PC-9 (cell line): ENCODE measurements around the gene GNB3. TPM values are rescaled to one million over a fixed set of nuclear protein-coding genes. Genes with fewer than 3 reads are reported as not detected.
"Not testable (repeated sequence)": the region's sequence is repeated elsewhere in the genome, so short reads cannot be mapped to it uniquely, and the experiment has no call there.

Source experiments
- BruUV-seq: library from RNA; stranded (reverse); fragments of 400-500 nt; replicated peaks from 2 replicates; lab custom pipeline; 2021; lab: Mats Ljungman, UMichigan
- CTCF ChIA-PET: fragments of 300-600 bp; sonication (Branson Sonifier 250); formaldehyde crosslinking; loops from one replicate; lab custom pipeline; 2022; ENCODE audit warnings: antibody characterized with exemption; lab: Charles Lee
- POLR2A ChIA-PET: fragments of 300-600 bp; sonication (Branson Sonifier 250); formaldehyde crosslinking; loops from one replicate; lab custom pipeline; 2022; ENCODE audit warnings: antibody characterized with exemption; ENCODE audit not compliant: unreplicated experiment; lab: Charles Lee
- DNase-seq, 2 experiments: peaks; one replicate each; pipeline versions ENCODE4 v3.0.0 to v3.0.0-alpha.2; 2015 to 2022; ENCODE audit warnings: mixed read lengths in 1 of 2
- H2AFZ ChIP-seq: fragments of 200-600 bp; sonication (generic); 2 replicates; pipeline ENCODE4 v1.8.1; 2017; ENCODE audit warnings: antibody characterized with exemption
- H3F3A ChIP-seq: fragments of 200-600 bp; sonication (generic); 2 replicates; pipeline ENCODE4 v1.8.1; 2017; ENCODE audit warnings: antibody characterized with exemption, mild to moderate bottlenecking, low read depth; ENCODE audit not compliant: insufficient read depth
- H3K27ac ChIP-seq: fragments of 200-600 bp; sonication (generic); 2 replicates; pipeline ENCODE4 v1.6.1; 2016; ENCODE audit warnings: mixed run types
- H3K27me3 ChIP-seq: fragments of 200-600 bp; sonication (generic); 2 replicates; pipeline ENCODE4 v1.6.1; 2016; ENCODE audit warnings: low read depth, mixed run types; ENCODE audit not compliant: insufficient read depth
- H3K36me3 ChIP-seq: fragments of 200-600 bp; sonication (generic); 2 replicates; pipeline ENCODE4 v1.6.1; 2016; ENCODE audit warnings: low read depth, mixed run types
- H3K4me1 ChIP-seq: fragments of 200-600 bp; sonication (generic); replicated peaks from 2 replicates; pipeline ENCODE4 v1.6.1; 2016; ENCODE audit warnings: mixed run types; ENCODE audit not compliant: insufficient read depth
- H3K4me2 ChIP-seq: fragments of 200-600 bp; sonication (generic); 2 replicates; pipeline ENCODE4 v1.6.1; 2017; ENCODE audit warnings: mixed run types
- H3K4me3 ChIP-seq: fragments of 200-600 bp; sonication (generic); 2 replicates; pipeline ENCODE4 v1.6.1; 2016; ENCODE audit warnings: mixed run types
- H3K79me2 ChIP-seq: fragments of 200-600 bp; sonication (generic); 2 replicates; pipeline ENCODE4 v1.6.1; 2017; ENCODE audit warnings: low read depth, mixed run types
- H3K9me2 ChIP-seq: fragments of 200-600 bp; sonication (generic); 2 replicates; pipeline ENCODE4 v1.8.1; 2017; ENCODE audit warnings: mild to moderate bottlenecking; ENCODE audit not compliant: insufficient read depth
- H3K9me3 ChIP-seq: fragments of 200-600 bp; sonication (generic); 2 replicates; pipeline ENCODE4 v1.8.1; 2016; ENCODE audit warnings: low read depth; ENCODE audit not compliant: insufficient read depth
- H4K20me1 ChIP-seq: fragments of 200-600 bp; sonication (generic); 2 replicates; pipeline ENCODE4 v1.8.1; 2017; ENCODE audit not compliant: insufficient read depth
- CTCF ChIP-seq: fragments of 200-600 bp; sonication (generic); conservative IDR thresholded peaks from 2 replicates; pipeline ENCODE4 v1.6.1; 2017; ENCODE audit warnings: mixed run types, antibody characterized with exemption, mild to moderate bottlenecking, moderate library complexity
- EZH2 ChIP-seq: fragments of 200-600 bp; sonication (generic); IDR thresholded peaks from 2 replicates; pipeline ENCODE4 v1.8.0; 2017; ENCODE audit warnings: antibody characterized with exemption, low read depth
- intact Hi-C: fragments of 100-400 bp; cut with micrococcal nuclease; formaldehyde crosslinking; loops from one replicate; pipeline ENCODE4 v1.10.0; 2022; ENCODE audit not compliant: unreplicated experiment
- total RNA-seq: library from RNA; stranded (reverse); gene quantifications from 2 replicates; pipeline ENCODE4 v1.2.3, GENCODE V29; 2021

GNB3 gene
- total RNA-seq, 1 experiment from 2014 or later = not detected

GRCh38 chr12:6861391-6861790 lies 20.7 kb downstream of the GNB3 start:
- Histone ChIP-seq H3K9me3 (no peaks in the 10 kb centered on the region), H3K79me2 (no peaks in the 10 kb centered on the region), H3K4me3 (no peak overlapping the region), H3F3A (peaks cover 16% of the 10 kb centered on the region; the same call in 1 of the 2 replicates), H3K27ac (no peak overlapping the region), H3K9me2 (no peaks in the 10 kb centered on the region), H3K27me3 (no peaks in the 10 kb centered on the region), H3K36me3 (peaks cover 31% of the 10 kb centered on the region), H3K4me1 (no peaks in the 10 kb centered on the region), H4K20me1 (no peaks in the 10 kb centered on the region), H2AFZ (no peak overlapping the region), H3K4me2 (no peak overlapping the region)
- no TSS peak for BruUV-seq
- TF ChIP-seq EZH2 = no peak
- no peak for TF ChIP-seq CTCF
- intact Hi-C loops = no loop called here
- CTCF ChIA-PET = interaction anchor here (0.6 kb wide), 1 partner anchor 33 kb away, joined by 9 read pairs; no protein-coding TSS in a partner anchor
- POLR2A ChIA-PET = no interaction called here
- no peak for DNase-seq

DNA sequence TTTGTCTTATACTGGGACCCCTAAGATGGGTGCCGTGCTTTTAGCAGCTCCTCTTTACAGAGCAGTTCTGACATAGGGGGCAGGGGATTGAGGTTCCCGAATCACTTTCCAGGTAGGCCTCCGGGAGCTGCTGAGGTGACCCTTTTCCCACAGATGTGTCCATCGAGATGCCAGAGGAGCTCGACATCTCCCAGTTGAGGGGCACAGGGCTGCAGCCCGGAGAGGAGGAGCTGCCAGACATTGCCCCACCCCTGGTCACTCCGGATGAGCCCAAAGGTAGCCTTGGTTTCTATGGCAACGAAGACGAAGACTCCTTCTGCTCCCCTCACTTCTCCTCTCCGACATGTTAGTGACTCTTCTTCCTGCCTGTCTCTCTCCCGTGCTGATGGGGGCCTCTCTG lies 22.3 kb downstream of the GNB3 start:
- peaks cover 5% of the 10 kb centered on the region; the same call in 1 of the 2 replicates for H3K4me1 ChIP-seq
- H3K79me2 ChIP-seq = peaks cover 7% of the 10 kb centered on the region
- ChIA-PET CTCF (no interaction called here), POLR2A (no interaction called here)
- peaks cover 1% of the 10 kb centered on the region for H4K20me1 ChIP-seq
- TF ChIP-seq EZH2 (no peak), CTCF (no peak)
- no peak overlapping the region for H3K4me3 ChIP-seq
- H3K4me2 ChIP-seq = no peak overlapping the region
- no peaks in the 10 kb centered on the region for H3K9me3 ChIP-seq
- intact Hi-C loops = no loop called here
- no peaks in the 10 kb centered on the region for H3K27me3 ChIP-seq
- peaks cover 25% of the 10 kb centered on the region; the same call in 1 of the 2 replicates for H3F3A ChIP-seq
- no peak for DNase-seq
- no peak overlapping the region for H2AFZ ChIP-seq
- no TSS peak for BruUV-seq
- H3K9me2 ChIP-seq = no peaks in the 10 kb centered on the region
- peaks cover 20% of the 10 kb centered on the region; the same call in 1 of the 2 replicates for H3K36me3 ChIP-seq
- no peak overlapping the region for H3K27ac ChIP-seq

DNA sequence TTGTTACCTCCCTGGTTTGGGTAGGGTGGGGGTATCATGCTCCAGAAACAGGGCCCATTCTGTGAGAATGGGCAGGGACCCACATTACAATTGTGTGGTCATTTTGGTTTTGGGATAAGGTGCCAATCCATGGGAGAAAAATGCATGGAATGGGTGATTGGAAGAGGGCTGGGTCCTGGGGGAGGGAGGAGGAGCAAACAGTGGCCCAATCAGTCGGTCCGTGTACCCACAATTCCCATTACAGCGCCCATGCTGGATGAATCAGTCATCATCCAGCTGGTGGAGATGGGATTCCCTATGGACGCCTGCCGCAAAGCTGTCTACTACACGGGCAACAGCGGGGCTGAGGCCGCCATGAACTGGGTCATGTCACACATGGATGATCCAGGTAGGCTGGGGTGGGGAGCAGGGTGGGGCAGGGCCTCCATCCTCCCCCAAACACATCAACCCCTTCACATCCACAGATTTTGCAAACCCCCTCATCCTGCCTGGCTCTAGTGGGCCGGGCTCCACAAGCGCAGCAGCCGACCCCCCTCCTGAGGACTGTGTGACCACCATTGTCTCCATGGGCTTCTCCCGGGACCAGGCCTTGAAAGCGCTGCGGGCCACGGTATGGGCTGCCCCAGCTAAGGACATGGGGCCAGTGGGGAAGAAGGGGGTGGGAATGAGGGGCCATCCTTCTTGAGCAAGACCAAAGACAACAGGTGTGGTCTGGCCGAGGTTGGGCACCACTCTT lies 23.0 kb downstream of the GNB3 start:
- Histone ChIP-seq H2AFZ (no peak overlapping the region), H3K9me3 (no peaks in the 10 kb centered on the region), H3K4me2 (no peak overlapping the region), H3K9me2 (no peaks in the 10 kb centered on the region), H4K20me1 (peaks cover 8% of the 10 kb centered on the region), H3K4me3 (no peak overlapping the region), H3F3A (peaks cover 32% of the 10 kb centered on the region; the same call in 1 of the 2 replicates), H3K27ac (no peak overlapping the region), H3K79me2 (peaks cover 14% of the 10 kb centered on the region), H3K27me3 (no peaks in the 10 kb centered on the region), H3K36me3 (peaks cover 12% of the 10 kb centered on the region; the same call in 1 of the 2 replicates), H3K4me1 (peaks cover 8% of the 10 kb centered on the region)
- no TSS peak for BruUV-seq
- no peak for TF ChIP-seq EZH2
- no peak for TF ChIP-seq CTCF
- POLR2A ChIA-PET = no interaction called here
- intact Hi-C loops = no loop called here
- no peak for DNase-seq
- CTCF ChIA-PET = no interaction called here

DNA sequence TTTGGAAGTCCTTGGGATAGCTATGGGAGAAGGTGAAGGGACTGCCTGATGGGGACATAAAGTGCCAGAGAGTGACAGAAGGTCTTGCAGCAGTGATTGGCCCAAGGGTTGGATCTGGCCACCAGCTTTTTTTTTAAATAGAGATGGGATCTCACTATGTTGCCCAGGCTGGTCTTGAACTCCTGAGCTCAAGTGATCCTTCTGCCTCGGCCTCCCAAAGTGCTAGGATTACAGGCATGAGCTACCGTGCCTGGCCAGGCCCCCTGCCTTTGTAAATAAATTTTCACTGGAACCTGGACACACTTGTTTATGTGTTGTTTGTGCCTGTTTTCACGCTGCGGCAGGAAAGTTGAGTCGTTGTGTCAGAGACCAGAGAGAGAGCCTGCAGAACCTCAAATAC lies 24.6 kb downstream of the GNB3 start:
- not testable (repeated sequence) for BruUV-seq, H3K9me2 ChIP-seq
- H3K36me3 ChIP-seq = peaks cover 20% of the 10 kb centered on the region

More for the DNA sequence above, 24.6 kb downstream of the GNB3 start:
- H3K27me3 ChIP-seq, H3K4me3 ChIP-seq, H3K9me3 ChIP-seq, H3K27ac ChIP-seq, H3K4me2 ChIP-seq, H2AFZ ChIP-seq, CTCF ChIA-PET, DNase-seq, intact Hi-C loops: not testable (repeated sequence)
- H3F3A ChIP-seq = peaks cover 48% of the 10 kb centered on the region
- peaks cover 14% of the 10 kb centered on the region for H3K4me1 ChIP-seq
- peaks cover 28% of the 10 kb centered on the region for H3K79me2 ChIP-seq
- peaks cover 24% of the 10 kb centered on the region for H4K20me1 ChIP-seq
- POLR2A ChIA-PET = interaction anchor here (0.6 kb wide), 2 partner anchors 81 to 230 kb away, joined by 3 to 4 read pairs; no protein-coding TSS in a partner anchor
